GM19043 (cell line): ENCODE data around the gene REXO2.

Source experiments
- ATAC-seq: cut with Tn5 transposase; IDR thresholded peaks from one replicate; pipeline ENCODE4 v1.9.1; 2021; ENCODE audit warnings: low read depth; ENCODE audit not compliant: unreplicated experiment

REXO2 gene

DNA sequence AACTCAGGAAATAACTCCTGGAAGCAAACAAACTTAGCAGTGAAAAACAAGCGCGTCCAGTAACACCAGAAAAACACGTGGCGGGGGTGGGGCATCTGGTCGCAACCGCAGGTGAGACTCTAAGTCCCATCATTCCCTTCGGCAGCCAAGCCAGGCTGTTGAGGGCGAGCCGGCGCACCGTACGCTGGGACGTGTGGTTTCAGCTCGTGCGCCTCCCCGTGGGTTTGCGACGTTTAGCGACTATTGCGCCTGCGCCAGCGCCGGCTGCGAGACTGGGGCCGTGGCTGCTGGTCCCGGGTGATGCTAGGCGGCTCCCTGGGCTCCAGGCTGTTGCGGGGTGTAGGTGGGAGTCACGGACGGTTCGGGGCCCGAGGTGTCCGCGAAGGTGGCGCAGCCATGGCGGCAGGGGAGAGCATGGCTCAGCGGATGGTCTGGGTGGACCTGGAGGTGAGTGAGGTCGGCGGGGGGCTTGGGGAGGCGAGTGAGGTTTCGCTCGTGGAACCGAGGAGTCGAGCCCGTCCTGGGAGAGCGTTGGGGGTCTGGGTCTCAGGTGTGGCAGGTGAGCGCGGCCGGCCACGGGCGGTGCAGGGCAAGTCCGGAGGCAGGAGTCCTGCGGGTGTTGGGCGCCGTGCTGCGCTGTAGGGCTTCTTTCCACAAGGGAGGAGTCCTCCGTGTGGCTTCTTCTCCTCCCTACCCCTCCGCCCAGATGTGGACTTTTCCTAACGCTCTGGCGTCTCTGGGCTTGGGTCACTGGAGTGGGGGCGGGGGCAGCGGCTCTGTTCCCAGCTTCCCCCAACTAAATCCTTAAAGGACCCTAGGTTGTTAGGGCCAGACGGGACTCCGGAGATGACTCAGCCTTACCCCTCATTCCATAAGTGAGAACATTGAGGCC lies at the start of gene REXO2:
TSS of gene REXO2 (plus strand) at position 239 of the 892 bp plus-strand sequence. CDS start at position 301, 62 bp downstream.
- peak; percentile 100 for ATAC-seq

DNA sequence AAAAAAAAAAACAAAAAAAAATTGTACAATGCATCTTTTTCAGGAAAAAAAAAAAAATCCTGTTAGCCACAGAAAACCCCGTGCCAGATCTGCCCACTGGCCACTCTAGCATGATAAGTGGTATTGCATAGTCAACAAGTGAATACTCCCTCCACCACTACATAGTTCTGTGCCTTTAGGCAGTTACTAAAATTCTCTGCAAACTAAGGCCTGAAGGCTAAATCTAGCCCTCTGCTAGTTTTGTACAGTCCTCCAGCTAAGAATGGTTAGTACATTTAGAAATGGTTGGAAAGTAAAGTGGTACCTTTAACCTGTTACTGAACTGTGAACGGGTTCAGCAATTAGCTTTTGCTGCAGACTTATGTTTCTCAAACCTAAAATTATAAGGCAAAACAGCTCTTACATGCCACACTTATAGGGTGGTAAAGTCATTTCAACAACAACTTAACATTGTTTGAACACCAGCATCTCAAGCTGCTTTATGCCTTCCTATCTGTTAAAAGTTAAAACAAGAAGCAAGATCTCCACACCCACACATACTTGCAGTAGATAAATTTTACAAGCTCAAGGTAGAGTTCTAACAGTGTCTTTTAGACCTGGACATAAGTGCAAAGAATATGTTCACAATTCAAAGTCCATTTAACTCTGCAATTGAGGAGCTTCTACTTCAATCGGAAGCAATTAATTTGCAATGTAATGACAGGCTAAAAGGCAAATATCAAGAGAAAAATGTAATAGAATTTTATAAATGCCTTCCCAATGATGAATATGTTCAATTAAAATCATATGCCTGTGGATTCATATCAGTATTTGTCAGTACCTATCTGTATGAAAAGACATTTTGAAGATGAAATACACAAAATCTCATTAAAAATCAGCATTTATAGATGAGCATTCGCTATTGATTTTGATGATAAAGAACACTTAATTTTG lies 46.3 kb upstream of the REXO2 start:
- ATAC-seq = no peak

DNA sequence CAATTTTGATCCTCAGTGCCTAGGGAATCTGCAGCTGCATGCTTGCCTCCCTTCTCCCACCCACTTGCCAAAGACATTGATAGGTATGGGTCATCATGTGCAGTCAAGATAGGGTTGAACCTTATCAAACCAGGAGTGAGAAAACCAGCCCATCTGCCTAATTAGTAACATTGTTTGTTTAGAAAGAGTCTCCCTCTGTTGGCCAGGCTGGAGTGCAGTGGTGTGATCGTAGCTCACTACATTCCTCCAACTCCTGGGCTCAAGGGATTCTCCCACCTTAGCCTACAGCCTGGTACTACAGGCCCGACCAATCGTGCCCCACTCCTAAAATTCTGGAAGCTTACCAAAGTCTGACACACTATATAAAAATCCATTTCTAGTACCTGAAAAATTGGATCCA lies 43.5 kb upstream of the REXO2 start:
- ATAC-seq = no peak

DNA sequence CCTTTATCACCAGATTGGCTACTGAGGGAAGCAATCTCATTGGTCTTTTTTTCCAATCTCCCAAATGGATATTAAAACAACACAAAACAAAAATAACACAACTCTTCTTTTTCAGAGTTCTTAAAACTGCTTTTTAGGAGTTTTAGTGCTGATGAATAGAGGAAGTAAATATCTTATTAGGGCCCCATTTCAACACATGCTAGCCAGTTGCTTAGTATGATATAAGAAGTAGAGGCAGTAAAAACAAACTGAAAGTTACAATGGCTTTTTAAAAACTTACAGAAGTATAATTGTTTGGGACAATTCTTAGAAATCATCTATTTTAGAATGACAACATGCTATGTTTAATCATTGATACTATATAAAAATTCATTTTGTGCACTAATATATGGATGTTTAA lies 42.4 kb upstream of the REXO2 start:
- ATAC-seq = no peak

DNA sequence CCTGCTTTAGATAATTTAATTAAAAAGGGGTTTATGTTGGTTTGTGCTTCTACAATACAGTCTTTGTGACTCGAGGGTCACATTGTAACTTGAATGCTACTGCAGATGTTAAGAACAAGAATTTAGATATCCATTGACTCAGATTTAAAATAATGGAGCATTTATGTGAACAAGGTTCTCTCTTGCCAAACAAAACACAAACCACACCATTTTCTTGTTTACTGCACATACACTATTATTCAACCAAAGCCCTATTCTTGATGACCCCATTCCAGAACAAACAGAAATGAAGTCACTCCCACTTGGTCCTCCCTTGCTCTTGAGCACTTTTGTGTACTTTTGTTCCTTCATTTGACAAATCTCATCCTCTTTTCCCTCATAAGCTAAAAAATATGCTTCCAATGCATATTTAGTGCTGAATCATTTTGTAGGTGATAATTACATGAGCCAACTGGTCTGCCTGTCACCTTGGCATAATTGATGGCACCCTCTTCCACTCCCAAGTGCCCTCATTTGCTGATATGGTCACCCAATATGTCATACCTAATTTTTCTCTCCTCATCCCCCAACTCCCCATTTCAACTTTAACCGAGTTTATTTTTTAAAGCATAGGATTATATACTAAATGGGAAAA lies 41.8 kb upstream of the REXO2 start:
- ATAC-seq = no peak

DNA sequence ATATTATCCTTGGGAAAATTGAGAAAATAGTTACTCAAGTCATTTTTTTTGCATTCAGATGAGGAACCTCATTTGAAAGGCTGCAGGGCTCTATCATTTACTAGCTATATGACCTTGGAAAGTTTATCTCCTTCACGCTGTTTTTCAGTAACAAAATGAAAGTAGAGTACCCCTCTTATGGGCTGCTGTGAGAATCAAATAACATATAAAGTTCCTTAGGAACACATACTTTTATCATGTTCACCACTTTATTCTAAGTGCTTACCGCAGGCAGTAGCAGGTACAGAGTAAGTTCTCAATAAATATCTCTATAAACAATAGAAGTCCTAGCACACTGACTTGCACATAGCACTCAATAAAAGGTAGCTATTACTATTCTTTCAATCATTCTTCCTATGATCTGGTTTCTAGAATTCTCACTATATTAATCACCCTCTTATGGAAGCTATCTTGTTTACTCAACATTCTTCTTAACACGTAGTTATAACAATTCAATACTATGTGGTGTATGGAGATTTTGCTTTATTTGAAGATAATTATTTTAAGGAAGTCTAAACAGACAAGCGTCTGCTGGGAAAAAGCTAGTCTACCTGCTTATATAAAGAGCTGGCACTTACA lies 40.9 kb upstream of the REXO2 start:
- no peak for ATAC-seq

- peak; percentile 24 for ATAC-seq
Measured at GRCh38 chr11:114399490-114400215, 39.6 kb upstream of the REXO2 start.

GRCh38 chr11:114400216-114400914 lies 38.9 kb upstream of the REXO2 start, which contains the start of the genes C11orf71 and RBM7:
TSS of gene C11orf71 (minus strand) at chr11:114400511. CDS start at chr11:114400331, 180 bp downstream.
TSS of gene RBM7 (plus strand) at chr11:114400666. CDS start at chr11:114400672, 6 bp downstream.
- ATAC-seq = peak; percentile 95

- ATAC-seq = no peak
Measured at GRCh38 chr11:114400915-114401223, 38.4 kb upstream of the REXO2 start.

DNA sequence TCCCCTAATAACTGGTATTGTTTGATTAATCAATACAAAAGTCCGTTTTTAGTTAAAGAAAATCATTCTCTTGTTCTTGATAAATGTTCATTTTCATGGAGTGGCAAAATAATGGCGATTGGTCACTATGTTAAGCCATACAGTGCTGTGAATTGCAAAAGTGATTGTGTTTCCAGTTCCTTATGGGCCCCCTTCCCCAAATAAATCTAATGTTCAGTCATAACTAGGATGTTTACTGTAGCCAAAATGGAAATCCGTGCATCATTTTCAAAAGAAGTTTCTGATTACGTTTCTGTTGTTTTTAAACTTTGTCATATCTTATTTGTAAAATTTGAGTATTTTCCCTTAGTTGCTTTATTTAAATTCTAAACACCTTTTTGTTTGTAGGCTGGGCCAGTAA lies 38.0 kb upstream of the REXO2 start:
- ATAC-seq = no peak

GRCh38 chr11:114412946-114413345 lies 26.3 kb upstream of the REXO2 start:
- no peak for ATAC-seq

DNA sequence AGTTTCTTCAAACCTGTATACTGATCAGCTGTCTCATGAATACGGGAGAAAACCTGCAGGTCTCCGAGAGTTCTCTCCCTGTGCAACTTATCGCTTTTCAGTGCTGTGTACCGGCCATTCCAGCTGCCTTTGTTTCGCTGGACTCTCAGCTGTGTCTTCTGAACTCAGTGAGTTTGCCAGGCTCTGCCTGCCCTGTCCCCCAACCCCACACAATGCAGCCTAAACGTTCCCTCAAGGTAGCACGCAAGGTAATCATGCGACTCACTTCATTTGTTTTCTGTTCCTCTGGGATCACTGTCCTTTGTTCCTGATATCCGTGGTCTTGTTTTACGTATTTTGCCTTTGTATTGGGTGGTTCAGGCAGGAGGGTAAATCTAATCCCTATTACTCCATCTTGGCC lies 25.3 kb upstream of the REXO2 start:
- ATAC-seq = no peak

DNA sequence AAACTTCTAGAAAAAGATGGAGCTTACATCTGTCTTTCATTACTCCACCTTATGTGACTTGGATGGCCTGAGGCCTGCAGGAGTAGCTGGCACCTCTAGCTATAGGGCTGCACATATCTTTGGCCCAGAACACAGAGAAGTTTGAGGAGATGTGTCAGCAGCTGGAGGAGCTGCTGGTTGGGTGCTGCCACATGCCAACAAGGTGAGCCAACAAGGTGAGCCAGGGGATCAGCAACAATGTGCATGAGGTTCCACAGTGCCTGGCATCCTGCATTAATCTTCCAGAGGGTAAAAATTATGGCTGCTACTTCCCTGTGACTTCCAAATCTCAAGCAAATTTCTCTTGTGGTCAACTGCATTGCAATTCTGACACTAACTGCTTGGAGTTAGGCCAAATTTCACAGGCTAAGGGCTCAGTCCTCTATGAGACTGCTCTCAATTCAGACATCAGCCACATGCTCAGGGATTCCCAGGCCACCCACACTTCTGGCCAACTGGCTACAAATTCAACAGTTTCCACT lies 22.8 kb upstream of the REXO2 start:
- no peak for ATAC-seq

GRCh38 chr11:114426280-114426679 lies 13.0 kb upstream of the REXO2 start:
- no peak for ATAC-seq

DNA sequence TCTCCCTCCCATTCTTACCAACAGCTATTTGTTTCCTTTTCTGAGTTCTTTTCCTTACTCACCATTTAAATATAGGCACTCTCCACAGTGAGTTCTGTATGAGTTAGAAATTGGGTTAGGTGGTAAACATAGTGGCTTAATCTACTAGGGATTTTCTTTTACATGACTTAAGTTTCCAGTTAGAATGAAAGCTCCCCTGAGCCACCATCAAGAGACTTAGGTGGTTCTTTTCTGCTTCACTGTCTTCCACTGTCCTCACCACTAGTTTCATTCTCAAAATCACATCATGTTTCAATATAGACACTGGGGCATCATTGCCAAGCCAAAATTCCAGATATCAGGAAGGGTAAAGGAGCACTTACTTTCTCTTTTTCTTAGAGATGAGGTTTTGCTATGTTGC lies 9.0 kb upstream of the REXO2 start:
- ATAC-seq = no peak

GRCh38 chr11:114432893-114433292 lies 6.4 kb upstream of the REXO2 start:
- no peak for ATAC-seq

DNA sequence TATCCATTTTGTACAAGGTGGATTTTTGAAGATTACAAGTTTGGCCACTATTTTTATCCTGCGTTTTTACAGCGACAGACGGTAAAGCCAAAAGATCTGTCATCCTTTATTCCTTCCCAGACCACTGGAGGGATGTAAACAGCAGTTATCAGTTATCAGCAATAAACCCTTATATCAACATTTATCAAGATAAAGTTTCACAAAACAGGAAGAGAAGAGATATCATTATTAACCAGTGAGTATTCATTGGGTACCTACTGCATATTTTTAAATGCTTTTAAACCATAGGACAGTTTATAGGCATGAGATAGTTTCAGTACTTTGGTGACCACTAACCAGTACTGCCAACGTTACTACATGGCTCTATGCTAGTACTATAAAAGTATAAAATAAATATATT lies 5.9 kb upstream of the REXO2 start:
- no peak for ATAC-seq

DNA sequence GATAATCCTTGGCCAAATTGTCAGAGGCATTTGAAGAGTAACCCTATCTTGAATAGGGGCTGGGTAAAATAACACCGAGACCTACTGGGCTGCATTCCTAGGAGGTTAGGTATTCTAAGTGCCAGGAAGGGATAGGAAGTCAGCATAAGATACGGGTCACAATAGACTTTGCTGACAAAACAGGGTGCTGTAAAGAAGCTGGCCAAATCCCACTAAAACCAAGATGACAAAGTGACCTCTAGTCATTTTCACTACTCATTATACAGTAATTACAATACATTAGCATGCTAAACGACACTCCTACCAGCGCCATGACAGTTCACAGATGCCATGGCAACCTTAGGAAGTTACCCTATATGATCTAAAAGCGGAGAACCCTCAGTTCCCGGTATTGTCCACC lies 964 bp upstream of the REXO2 start:
- ATAC-seq = no peak
